D721Med (cell line): ENCODE results near the gene UNC79.

Experiments used
- DNase-seq: peaks from one replicate; pipeline ENCODE4 v3.0.0; 2011; ENCODE audit warnings: low spot score; ENCODE audit not compliant: insufficient read length
- FAIRE-seq: peaks from 2 replicates; lab custom pipeline; 2011; peaks lifted over from hg19 to GRCh38; lab: Jason Lieb, UNC
- TF ChIP-seq, protein P1 (sequence below): IDR thresholded peaks from 2 replicates; pipeline ENCODE4 v1.5.1; 2012; ENCODE audit warnings: mild to moderate bottlenecking, control low read depth; ENCODE audit not compliant: insufficient read depth; ENCODE audit errors: missing control alignments

Gene UNC79

DNA sequence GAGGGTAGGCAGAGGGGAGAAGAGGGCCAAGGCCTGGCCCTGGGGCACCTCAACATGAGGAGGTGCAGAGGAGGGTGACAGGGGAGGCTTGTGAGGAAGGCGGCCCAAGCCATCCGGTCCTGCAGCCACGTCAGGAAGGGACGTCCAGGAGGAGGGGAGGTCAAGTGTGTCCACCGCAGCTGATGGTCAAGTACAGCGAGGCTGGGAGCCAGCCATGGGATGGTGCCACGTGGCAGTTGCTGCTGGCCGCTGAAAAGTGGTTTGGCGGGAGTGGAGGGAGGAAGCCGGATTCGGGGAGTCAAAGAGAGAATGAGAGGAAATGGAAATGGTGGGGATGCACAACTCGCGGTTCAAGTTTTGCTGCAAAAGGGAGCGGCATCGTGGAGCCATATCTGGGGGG lies 316.4 kb downstream of the UNC79 start:
- TF ChIP-seq, protein P1, sequence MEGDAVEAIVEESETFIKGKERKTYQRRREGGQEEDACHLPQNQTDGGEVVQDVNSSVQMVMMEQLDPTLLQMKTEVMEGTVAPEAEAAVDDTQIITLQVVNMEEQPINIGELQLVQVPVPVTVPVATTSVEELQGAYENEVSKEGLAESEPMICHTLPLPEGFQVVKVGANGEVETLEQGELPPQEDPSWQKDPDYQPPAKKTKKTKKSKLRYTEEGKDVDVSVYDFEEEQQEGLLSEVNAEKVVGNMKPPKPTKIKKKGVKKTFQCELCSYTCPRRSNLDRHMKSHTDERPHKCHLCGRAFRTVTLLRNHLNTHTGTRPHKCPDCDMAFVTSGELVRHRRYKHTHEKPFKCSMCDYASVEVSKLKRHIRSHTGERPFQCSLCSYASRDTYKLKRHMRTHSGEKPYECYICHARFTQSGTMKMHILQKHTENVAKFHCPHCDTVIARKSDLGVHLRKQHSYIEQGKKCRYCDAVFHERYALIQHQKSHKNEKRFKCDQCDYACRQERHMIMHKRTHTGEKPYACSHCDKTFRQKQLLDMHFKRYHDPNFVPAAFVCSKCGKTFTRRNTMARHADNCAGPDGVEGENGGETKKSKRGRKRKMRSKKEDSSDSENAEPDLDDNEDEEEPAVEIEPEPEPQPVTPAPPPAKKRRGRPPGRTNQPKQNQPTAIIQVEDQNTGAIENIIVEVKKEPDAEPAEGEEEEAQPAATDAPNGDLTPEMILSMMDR, result no peak
- FAIRE-seq, result no peak
- DNase-seq, result no peak

DNA sequence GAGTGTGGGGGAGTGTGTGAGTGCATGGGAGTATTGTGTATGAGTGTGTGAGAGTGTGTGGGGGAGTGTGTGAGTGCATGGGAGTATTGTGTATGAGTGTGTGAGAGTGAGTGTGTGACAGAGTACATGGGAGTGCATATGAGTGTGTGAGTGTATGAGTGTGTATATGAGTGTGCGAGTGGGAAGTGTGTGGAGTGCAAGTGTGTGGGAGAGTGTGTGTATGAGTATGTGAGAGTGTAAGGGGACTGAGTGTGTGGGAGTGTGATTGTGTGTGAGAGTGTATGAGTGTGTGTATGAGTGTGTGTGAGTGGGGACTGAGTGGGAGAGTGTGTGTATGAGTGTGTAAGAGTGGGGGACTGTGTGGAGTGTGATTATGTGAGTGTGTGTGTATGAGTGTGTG lies 316.8 kb downstream of the UNC79 start:
- FAIRE-seq, result no peak
- DNase-seq, result no peak
- TF ChIP-seq, protein P1, result no peak

DNA sequence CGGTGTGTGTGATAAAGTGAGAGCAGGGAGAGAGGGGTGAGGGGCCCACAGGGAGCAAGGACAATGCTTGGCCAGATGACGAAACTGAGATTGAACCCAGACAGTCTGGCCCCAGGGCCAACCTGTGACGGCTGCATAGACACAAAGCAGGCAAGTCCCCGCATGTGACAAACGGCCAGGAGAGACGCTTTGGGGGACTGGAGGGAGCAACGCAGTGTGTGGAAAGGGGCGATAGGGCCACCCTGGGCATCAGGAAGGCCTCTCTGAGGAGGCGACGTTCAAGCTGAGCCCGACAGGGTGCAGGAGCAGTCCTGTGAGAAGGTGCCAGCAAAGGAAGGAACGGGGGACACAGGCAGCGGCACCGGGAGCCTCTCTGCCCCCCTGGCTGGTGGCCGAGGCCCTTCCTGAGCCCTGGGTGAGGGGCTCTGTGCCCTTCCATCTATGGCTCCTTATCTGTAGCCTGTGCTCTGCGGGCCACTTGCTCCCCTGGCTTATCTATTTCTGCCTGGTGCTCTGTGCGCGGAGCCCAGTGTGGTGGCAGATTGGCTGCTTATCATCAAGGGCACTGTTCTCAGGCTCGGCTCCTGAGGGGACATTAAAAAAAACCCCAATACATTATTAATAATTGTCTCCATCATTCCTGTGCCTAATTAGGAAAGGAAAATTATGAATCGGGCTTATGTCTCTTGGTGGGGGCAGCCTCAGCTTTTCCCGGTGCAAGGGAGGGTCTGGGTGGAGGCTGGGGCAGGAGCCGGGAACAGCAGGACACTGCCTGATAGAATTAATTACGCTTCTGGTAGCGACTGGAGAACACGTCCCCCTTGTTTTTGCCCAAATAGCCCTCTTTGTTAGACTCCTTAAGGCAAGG lies 317.7 kb downstream of the UNC79 start:
- no peak for FAIRE-seq
- DNase-seq, result no peak
- TF ChIP-seq, protein P1, result no peak

DNA sequence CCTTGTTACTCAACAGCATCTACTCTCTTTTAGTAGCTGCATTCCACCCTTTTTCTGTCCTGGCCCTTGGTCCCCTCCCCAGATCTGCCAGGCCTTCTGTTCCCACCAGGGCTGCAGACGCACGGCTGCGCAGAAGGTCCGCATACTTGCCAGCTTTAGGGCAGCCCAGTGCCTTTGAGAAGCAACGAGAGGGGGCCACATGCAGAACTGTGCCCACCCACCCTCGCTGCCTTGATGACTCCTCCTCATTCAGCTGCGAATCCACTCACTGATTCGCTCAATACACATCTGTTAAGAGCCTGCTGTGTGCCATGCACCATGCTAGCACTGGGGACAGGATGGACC lies 318.3 kb downstream of the UNC79 start:
- TF ChIP-seq, protein P1, result no peak
- no peak for FAIRE-seq
- DNase-seq, result no peak

DNA sequence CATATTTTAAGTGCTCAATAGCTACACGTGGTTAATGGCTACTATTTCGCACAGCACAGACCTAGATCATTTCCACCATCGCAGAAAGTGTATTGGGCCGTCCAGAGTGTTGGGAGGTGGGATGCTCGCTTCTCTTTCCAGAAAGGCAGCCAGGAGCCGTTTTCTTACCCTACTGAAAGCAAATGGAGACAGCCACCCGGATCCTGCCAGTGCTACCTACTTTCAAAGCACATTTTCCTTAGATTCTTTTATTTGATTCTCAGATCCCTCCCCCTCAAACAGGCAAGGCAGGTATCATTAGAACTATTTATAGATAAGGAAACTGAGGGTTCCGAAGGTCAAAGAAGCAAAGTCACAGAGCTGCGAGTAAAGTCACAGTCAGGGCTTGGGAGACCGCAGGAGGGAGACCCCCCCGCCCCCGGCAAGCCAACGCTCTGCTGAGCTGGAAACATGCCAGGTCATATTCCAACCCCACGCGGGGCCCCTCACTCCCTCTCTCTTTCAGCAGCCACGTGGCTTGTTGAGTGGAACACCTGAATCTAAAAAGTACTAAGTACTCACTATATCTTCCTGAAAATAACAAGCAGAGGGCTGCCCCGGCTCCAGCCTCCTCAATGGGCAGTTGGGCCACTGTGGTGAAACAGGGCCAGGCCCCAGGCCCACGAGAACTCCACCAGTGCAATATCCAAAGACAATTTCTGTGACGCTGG lies 321.4 kb downstream of the UNC79 start:
- no peak for FAIRE-seq
- TF ChIP-seq, protein P1, result no peak
- no peak for DNase-seq

DNA sequence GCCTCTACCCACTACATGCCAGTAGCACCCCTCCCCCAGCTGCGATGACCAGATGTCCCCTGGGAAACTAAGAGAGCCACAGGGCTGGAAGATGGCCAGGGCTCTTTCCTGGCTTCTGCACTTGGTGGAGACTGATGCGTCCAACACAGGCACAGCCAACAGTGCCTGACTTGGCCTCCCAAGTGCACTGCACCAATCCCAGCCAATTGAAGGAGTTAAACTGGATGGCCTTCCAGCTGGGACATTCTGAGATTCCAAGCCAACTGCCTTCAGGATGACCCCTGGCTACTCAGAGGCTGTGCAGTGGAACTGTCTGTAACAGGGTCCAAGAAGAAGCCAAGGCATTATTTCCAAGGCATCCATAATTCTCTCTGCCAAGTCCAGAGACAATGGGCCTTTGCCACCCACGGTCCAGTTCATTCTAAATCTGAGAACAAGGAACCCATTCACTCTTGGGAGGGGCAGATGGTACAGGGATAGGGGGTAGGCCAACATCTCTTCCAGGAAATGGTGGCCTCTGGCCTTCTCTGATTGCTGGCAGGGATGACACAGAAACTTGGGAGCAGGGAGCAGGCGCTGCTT lies 322.3 kb downstream of the UNC79 start:
- TF ChIP-seq, protein P1, result no peak
- FAIRE-seq (no peak), DNase-seq (no peak)

DNA sequence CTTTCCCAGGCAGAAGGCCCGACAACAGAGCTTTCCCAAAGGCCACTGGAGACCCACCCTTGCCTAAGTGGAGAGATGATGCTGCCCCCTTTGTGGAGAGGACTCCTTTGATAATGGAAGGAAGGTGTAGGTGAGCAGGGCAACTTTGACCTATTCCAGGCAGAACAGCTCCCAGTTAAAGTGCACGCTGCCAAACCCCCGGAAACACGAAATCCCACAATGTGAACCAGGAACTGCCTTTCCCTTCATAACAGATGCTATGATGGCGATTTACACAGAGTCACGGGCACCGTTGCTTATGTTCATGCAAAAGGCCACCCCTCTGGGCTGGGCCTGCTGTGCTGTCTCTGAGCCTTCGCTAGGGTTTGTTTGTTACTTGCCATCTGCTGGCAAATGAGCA lies 322.9 kb downstream of the UNC79 start:
- DNase-seq, result no peak
- TF ChIP-seq, protein P1, result no peak

More for the DNA sequence above, 322.9 kb downstream of the UNC79 start:
- FAIRE-seq, result no peak
